Retinal pigment epithelial cell (primary cell): ENCODE results near the gene TBC1D10B.
"Not testable (repeated sequence)": the region's sequence is repeated elsewhere in the genome, so short reads cannot be mapped to it uniquely, and the experiment has no call there.

ENCODE experiments used
- DNase-seq: peaks from one replicate; pipeline ENCODE4 v3.0.0-alpha.2; 2010; ENCODE audit warnings: low read depth
- H3K4me3 ChIP-seq: 2 replicates; pipeline ENCODE4 v1.5.1; 2011; ENCODE audit warnings: mild to moderate bottlenecking, low read length, control low read depth, moderate library complexity
- CTCF ChIP-seq: conservative IDR thresholded peaks from 2 replicates; pipeline ENCODE4 v1.5.1; 2011; ENCODE audit warnings: low read depth, low read length, control low read depth, inconsistent platforms

TBC1D10B gene

GRCh38 chr16:30346286-30346685 is 24.0 kb downstream of the TBC1D10B start:
- no peak overlapping the region for H3K4me3 ChIP-seq
- TF ChIP-seq CTCF = no peak
- DNase-seq = no peak

GRCh38 chr16:30343491-30343820 is 26.8 kb downstream of the TBC1D10B start:
- DNase-seq, H3K4me3 ChIP-seq: not testable (repeated sequence)

GRCh38 chr16:30342751-30343490 is 27.4 kb downstream of the TBC1D10B start:
- no peak overlapping the region for H3K4me3 ChIP-seq
- DNase-seq = no peak
- TF ChIP-seq CTCF = no peak

- DNase-seq, H3K4me3 ChIP-seq: not testable (repeated sequence)
Measured at GRCh38 chr16:30341971-30342370, 28.3 kb downstream of the TBC1D10B start.

GRCh38 chr16:30340621-30341020 is 29.7 kb downstream of the TBC1D10B start:
- TF ChIP-seq CTCF = no peak
- no peak overlapping the region for H3K4me3 ChIP-seq
- no peak for DNase-seq

- not testable (repeated sequence) for DNase-seq, H3K4me3 ChIP-seq
Measured at GRCh38 chr16:30338715-30339114, 31.6 kb downstream of the TBC1D10B start.

- not testable (repeated sequence) for DNase-seq, H3K4me3 ChIP-seq
Measured at GRCh38 chr16:30337964-30338357, 32.3 kb downstream of the TBC1D10B start.

- DNase-seq = peak; percentile 51
- TF ChIP-seq CTCF = no peak
- peak overlapping the region; percentile 49 for H3K4me3 ChIP-seq
Measured at GRCh38 chr16:30335598-30336474, 34.5 kb downstream of the TBC1D10B start.

- peak overlapping the region; percentile 61 for H3K4me3 ChIP-seq
- DNase-seq = not testable (repeated sequence)
Measured at GRCh38 chr16:30335028-30335597, 35.2 kb downstream of the TBC1D10B start.

- DNase-seq = not testable (repeated sequence)
- H3K4me3 ChIP-seq = peak overlapping the region; percentile 61
Measured at GRCh38 chr16:30334473-30334989, 35.8 kb downstream of the TBC1D10B start.

GRCh38 chr16:30324220-30324619 is 46.1 kb downstream of the TBC1D10B start:
- DNase-seq, H3K4me3 ChIP-seq: not testable (repeated sequence)

- H3K4me3 ChIP-seq, DNase-seq: not testable (repeated sequence)
Measured at GRCh38 chr16:30318647-30319046, 51.6 kb downstream of the TBC1D10B start.

- DNase-seq, H3K4me3 ChIP-seq: not testable (repeated sequence)
Measured at GRCh38 chr16:30310937-30311336, 59.4 kb downstream of the TBC1D10B start.

- H3K4me3 ChIP-seq, DNase-seq: not testable (repeated sequence)
Measured at GRCh38 chr16:30309255-30309654, 61.0 kb downstream of the TBC1D10B start.
